Measurements from ENCODE around the gene GP5.

GP5 gene, protein sequence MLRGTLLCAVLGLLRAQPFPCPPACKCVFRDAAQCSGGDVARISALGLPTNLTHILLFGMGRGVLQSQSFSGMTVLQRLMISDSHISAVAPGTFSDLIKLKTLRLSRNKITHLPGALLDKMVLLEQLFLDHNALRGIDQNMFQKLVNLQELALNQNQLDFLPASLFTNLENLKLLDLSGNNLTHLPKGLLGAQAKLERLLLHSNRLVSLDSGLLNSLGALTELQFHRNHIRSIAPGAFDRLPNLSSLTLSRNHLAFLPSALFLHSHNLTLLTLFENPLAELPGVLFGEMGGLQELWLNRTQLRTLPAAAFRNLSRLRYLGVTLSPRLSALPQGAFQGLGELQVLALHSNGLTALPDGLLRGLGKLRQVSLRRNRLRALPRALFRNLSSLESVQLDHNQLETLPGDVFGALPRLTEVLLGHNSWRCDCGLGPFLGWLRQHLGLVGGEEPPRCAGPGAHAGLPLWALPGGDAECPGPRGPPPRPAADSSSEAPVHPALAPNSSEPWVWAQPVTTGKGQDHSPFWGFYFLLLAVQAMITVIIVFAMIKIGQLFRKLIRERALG

DNA sequence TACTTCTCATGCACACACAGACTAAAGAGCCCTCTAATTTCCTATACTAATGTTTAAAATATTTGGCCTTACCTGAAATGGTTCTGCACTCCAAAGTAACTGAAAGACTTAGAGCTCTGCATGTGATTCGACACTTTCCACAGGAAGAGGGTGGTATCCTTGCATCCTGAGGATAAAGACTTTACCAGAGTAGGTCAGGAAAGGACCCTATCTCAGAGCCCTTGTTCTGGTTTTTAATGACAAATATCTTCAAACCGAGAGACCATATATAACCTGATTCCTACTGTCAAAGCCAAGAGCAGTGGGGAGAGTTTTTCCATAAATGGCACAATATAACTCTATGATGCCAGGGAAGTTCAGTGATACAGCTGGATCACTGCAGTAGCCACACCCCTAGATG is at the start of gene GP5:
TSS of gene GP5 (minus strand) at position 101 of the 400 bp plus-strand sequence. CDS start 984 bp downstream, outside the sequence.
- no peak for DNase-seq (ENCODE audit: low read depth in 2 of 3, low spot score in 1 of 3)

DNA sequence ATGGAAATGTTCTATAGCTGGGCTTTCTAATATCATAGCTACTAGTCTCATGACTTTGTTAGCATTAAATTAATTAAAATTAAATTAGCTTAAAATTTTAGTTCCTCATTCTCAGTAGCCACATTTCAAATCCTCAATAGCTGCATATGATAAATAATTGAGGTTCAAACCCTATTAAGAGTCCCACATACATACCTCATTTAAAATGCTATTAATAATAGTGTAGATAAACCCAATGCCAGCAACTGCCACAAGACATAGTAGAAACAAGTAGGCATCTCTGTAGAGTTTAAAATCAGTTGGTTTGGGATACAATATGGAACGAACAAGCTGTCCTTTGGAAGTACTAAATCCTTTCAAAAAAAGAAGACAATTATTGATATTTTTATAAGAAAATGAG is 48.6 kb upstream of the GP5 start:
- no peak for DNase-seq (ENCODE audit: low read depth in 2 of 3, low spot score in 1 of 3)

DNA sequence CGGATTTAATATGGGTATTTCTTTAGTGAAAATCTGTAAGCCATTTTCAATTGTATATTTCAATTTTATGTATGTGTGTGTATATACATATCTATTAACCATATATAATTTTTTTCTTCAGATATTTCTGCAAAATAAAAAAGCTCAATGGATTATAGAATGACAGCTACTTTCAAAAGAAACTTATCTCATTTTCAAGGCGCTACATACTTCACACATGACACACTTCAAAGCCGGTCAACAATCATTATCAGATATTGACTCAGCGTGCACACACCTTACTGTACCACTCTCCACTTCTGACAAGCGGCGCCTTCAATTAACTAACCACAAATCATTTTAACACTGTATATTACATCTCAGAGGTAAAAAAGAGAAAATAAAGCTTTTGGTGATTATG is 48.1 kb upstream of the GP5 start:
- no peak for DNase-seq (ENCODE audit: low read depth in 2 of 3, low spot score in 1 of 3)

DNA sequence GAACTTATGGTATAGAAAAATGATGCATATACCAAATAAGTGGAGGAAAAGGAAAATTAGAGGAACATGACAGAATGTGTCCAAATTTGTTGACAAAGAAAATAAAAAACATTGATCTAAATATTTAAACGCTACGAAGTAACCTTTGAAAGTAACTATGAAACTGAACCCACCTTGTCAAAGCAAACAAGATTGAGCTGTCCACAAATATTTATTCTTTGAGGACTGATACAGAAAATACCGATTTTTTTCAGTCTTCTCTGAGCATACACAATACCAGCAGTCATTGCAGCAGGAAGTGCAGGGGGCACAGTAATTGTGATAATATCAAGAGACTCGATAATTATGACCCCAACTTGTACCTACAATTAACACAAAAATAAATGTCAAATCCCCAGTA is 47.7 kb upstream of the GP5 start:
- no peak for DNase-seq (ENCODE audit: low read depth in 2 of 3, low spot score in 1 of 3)

DNA sequence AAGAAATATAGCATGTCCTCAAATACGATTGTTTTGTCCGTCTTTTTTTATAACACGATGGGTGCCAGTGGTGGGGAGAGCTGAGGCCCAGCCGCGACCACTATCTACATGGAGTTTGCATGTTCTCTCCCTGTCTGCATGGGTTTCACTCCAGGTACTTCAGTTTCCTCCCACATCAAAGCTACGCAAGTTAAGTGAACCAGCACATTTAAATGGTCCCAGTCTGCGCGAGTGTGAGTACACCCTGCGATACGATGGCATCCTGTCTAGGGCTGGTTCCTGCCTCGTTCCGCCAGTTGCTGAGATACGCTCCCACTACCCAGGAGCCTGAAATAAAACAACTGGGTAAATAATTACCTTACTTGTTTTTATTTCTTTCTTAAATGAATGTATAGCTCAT is 47.1 kb upstream of the GP5 start:
- no peak for DNase-seq (ENCODE audit: low read depth in 2 of 3, low spot score in 1 of 3)

DNA sequence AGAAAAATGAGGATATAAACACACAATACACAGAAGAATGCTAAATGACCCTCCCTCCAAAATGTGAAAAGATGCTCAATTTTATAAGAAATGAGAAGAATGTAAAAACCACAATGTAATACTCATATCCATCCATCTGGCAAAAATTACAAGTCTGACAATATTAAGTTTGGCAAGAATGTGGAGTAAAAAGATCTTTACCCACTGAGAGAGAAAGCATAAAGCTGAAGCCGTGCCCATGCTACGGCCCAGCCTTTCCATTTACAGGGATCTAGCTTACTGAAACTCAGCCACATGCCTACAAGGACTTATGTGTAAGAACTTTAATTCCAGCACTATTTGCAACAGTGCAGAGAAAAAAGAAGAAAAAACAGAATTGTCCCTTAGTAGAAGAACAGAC is 44.8 kb upstream of the GP5 start:
- no peak for DNase-seq (ENCODE audit: low read depth in 2 of 3, low spot score in 1 of 3)

DNA sequence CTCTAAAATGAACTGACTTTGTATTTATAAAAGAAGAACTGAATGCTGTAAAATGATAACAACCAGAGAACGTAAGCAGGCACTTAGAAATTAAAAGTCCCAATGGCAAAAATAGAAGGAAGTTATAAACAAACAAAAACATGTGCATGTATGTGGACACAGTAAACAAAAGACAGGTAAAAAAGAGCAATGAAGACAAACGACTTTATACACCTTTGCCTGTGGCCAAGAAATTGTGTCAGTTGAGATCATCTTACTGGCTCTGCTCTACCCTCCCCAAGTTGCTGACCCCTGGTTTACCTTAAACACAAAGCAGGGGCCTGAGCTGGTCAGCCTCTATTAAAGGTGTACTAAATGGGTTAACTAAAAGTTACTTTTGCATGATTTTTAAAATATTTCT is 41.7 kb upstream of the GP5 start:
- no peak for DNase-seq (ENCODE audit: low read depth in 2 of 3, low spot score in 1 of 3)

DNA sequence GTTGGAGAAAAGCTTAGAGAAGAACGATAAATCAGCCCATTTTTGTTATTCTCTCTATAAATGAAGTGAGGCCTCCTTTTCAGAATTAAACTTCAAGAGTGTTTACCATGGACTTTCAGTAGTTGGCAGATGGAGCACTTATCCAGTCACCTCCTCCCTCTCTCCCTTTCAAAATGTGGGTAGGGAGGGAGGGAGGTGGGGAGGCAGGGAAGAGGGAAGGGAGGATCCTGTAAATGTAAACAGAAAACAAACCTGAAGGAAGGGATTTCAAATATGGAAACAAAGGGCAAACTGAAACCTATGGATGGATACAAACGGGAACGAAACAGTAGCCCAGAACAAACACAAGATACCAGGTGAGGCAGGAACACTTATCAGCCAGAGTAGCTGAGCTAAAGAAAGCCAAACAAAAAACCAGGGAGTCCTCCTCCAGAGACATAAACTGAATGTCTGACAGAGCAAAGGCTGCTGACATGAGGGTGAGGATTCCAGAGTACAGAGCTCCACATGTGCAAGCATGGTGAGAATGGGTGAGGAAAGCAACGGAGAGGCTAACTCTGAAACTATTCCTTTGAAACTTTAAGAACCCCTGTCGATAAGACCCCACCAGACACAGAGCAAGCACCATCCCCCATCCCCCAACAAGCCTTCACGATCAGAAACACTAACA is 41.0 kb upstream of the GP5 start:
- no peak for DNase-seq (ENCODE audit: low read depth in 2 of 3, low spot score in 1 of 3)

DNA sequence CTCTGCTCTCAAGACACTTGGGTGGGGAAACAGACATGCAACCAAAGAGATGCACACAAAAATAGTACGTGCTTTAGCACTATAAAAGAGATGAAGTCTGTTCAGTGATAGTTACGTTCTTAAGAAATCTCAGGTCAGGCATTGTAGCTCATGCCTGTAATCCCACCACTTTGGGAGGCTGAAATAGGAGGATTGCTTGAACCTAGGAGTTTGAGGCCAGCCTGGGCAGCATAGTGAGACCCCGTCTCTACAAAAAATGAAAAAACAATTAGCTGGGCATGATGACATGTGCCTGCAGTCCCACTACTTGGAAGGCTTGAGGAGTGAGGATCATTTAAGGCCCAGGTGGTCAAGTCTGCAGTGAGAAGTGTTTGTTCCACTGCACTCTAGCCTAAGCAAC is 35.4 kb upstream of the GP5 start:
- no peak for DNase-seq (ENCODE audit: low read depth in 2 of 3, low spot score in 1 of 3)

DNA sequence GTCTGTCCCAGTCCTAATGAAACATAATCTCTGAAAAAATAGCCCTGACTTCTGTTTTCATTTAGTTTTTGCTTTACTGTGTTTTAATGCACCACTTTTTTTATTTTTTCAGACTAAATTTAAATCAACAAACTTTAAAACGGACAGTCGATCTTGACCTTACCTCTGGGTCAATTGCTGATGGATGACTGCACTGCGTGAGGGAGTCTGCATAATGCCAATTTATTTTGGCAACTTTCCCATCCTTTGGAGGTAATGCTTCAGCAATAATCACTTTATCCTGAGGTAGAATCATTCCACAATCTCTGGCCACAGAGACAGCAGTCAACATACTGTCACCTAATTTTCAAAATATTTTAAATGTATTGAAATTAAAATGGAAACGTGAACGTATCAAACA is 32.5 kb upstream of the GP5 start:
- no peak for DNase-seq (ENCODE audit: low read depth in 2 of 3, low spot score in 1 of 3)

DNA sequence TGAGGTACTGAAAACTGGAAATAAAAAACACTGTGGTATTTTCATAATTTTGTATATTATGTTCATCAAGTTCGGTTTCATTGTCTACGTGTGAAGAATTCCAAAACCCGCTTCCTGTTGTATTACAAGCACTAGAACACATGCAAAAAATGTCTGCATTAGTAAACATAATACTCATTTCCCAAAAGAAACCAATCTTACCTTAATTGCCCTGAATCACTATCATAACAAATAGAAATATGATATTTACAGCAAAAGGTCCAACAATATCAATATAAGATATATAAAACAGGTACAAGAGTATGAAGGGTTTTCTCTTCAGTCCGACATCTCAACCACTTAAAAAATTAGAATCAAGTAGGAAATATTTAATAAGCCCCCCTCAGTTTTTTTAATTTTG is 26.3 kb upstream of the GP5 start:
- DNase-seq (ENCODE audit: low read depth in 2 of 3, low spot score in 1 of 3), result no peak

DNA sequence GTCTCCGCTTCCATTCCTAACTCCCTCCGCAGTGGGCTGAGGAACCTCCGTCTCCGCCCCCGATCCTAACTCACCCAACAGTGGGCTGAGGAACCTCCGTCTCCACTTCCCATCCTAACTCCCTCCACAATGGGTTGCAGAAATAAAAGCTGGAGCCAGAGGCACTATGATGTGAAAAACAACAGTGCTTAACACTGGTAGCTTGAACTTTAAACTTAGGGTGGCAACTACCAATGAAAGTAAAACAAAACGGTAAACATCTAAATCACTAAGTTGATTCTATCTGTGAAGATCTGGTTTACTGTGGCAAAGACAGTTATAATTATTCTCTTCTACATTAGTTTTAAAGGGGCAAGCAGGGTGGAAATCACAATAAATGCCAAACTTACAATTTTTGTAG is 25.9 kb upstream of the GP5 start:
- no peak for DNase-seq (ENCODE audit: low read depth in 2 of 3, low spot score in 1 of 3)

DNA sequence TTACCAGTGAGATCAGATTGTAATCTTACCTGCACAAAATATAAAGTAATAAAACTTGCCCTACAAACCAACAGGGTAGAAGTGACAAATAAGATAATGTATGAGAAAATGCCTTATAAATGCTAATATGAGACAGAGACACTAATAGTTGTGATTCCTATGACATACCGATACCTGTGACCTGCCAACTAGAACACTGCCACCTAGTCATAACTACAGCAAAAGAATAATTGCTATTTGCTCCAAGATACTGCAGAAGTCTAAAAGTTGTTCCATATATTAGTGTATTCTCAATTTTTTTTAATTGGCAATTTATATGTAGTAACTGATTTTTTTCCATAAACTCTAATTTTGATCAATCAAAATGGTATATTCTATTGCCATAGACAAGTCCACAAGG is 25.3 kb upstream of the GP5 start:
- DNase-seq (ENCODE audit: low read depth in 2 of 3, low spot score in 1 of 3), result no peak

DNA sequence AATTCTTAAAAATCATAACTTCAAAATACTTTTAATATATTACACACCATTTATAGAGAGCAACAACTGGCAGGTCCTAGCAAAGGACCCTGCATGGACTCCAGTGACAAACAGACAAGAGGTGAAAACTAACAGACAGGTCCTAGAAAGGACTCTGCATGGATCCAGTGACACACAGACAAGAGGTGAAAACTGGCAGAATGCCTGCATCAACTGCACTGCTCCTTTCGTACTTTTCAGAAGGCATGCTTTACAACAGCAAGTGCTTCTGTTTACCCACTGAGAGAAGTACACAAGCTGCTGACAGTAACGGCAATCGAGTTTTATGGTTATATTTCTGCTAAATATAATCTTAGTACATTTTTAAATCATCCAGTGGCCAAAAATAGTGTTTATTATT is 24.3 kb upstream of the GP5 start:
- no peak for DNase-seq (ENCODE audit: low read depth in 2 of 3, low spot score in 1 of 3)

DNA sequence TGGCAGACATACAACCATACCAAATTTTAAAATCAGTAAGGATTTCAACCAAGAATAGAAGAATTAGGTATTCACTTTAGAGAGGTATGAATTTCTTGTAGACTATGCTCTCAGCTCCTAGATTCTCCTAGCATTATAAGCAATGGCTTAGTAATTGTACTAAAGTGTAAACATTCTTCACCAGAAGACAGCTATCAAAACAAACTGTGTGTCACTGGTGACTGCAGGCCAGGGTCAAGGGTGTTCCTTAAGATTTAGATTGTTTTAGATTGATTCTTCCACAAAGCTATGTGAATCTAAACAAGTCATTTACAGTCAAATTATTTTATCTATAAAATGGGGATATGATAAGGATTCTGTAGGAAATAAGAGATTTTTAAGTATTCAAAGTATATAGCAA is 23.1 kb upstream of the GP5 start:
- DNase-seq (ENCODE audit: low read depth in 2 of 3, low spot score in 1 of 3), result no peak

DNA sequence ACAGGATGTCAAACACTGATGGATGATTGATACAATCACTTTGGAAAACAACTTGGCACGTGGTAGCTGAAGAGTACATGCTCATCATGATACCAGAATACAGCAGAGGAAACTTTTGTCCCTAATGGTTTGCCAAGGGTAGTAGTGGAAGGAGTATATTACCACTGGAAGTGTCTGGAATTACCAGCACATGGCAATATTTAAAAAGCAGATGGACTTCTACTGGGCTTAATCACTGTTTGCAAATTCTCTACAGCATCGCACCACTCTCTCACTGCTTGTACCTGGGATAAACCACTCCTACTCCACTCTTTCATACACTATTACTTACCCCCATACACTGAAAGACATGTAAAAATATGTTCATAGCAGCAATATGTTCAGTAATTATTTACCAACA is 19.6 kb upstream of the GP5 start:
- no peak for DNase-seq (ENCODE audit: low read depth in 2 of 3, low spot score in 1 of 3)

DNA sequence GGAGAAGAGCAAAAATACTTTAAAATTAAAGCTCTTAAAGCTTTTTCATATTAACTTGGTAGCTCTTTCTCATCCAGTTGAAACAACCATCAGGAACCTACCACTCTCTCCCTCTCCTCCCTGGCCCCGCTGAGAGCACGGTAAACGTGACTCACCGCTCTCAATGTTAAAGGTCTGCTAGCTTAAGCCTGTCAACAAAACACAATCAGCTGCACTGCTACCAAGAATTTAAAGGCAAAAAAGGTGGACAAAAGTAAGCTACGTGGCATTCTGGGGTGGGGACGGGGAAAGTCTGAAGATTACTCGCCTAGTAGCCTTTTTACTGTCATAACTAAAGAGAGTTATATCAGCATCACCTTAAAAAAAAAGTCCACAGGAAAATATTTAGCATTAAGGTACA is 8.4 kb upstream of the GP5 start:
- DNase-seq (ENCODE audit: low read depth in 2 of 3, low spot score in 1 of 3), result no peak

DNA sequence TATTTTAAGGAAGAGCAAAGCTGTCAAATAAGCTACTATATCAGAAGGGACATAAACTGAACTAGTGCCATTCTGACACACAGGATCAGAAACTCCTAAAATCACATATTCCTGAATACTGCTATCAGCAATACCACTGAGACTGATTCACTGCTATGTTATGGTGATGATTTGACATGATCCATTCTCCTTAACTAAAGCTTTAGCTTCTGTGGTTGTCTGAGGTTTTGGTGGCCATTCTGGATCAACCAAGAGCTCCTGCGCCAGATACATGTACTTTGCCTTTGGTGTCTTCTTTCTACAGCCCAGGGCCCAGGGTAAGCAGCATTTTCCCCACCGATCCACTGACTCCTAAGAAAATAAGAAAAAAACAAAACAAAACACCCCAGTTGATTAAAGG is 6.7 kb upstream of the GP5 start:
- DNase-seq (ENCODE audit: low read depth in 2 of 3, low spot score in 1 of 3), result no peak

DNA sequence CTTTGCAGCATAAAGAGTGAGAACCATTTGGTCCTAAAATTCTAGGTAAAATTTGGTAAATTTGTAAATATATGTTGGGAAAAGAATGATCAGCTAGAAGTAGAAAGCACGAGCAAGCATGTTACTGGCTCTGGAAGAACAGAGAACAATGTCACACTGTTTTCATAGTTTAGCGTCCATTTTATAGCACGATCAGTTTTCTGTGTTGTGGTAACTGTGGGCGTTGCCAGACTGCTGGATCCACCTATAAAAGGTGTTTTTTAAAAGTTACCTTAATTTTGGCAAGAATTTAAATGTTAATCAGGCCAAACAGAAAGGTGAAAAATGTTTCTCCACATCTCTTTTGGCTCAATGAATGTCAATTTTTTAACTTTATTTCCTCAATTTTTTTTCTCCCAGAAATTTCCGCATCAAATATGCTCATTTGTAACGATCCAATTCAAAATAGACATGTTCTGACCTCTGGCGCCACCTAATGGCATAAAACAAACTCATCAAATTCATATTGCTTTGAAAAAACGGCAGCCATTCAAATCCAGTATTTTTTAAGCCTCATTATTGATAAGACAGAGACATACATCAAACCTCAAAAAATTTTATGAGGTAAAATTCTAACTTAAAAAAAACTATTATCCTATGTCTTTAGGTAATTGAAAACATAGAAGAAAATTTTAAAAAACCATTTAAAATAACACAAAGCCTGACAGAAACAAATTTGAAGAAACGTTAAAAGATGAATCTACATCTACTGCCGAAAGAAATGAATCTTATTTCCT is 5.5 kb upstream of the GP5 start:
- peak in 1 of 3 donors; percentile 60 for DNase-seq (ENCODE audit: low read depth in 2 of 3, low spot score in 1 of 3)

DNA sequence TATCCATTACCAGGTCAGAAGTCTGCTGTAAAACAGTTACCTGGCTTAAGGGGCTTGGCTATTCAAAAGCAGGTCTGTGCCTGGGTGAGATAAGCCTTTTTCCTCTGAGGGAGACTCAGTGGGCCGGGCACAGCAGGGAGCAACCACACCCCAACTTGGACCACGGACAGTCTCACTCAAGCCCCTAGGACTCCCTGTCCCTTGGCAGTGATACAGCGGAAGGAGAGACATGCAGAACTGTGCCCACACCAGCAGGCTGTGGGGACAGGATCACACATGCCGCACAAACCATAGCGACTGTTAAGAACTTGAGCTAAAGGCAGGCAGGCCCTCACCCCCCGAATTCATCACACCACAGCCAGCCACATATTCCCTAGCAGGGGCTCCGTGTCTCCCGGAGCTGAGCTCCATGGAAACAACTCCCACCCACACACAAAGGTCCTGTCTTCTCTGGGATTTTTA is 2.8 kb upstream of the GP5 start:
- DNase-seq (ENCODE audit: low read depth in 2 of 3, low spot score in 1 of 3), result no peak

DNA sequence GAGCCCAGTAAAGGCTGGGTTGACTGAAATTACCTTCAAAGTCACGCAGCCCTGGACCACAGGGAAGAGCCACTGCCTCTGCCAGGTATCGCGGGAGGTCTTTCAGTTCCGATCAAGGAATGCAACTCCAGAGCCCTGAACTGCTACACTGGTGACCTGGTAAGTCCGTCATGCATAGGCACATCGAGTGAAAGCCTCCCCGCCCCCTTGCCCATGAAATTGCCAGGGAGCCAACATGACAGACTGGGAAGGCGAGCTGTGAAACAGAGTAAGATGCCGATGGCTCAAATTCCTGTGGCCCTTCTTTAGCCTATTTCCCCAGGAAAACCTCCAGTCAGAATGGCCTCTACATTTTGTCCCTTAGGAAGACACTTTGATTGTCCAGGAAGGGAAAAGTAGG is 2.3 kb upstream of the GP5 start:
- no peak for DNase-seq (ENCODE audit: low read depth in 2 of 3, low spot score in 1 of 3)

Measured in stimulated activated CD4-positive, alpha-beta T cell treated with anti-CD3 and anti-CD28 coated beads, Interleukin-12 subunit alpha, Interleukin-12 subunit beta, amount 100 ng/mL, for 48 hours (primary cell).